Stromal cell of bone marrow (primary cell): ENCODE data around the gene DYRK4.

Experiments
- DNase-seq: peaks from one replicate; pipeline ENCODE4 v3.0.0-alpha.2; 2012; ENCODE audit warnings: low read depth

The DYRK4 gene

GRCh38 chr12:4626543-4626942, 64.5 kb downstream of the DYRK4 start:
- DNase-seq: no peak

- DNase-seq: no peak
Measured at GRCh38 chr12:4628406-4628805, 66.4 kb downstream of the DYRK4 start.

- DNase-seq: no peak
Measured at GRCh38 chr12:4630262-4630661, 68.3 kb downstream of the DYRK4 start.

GRCh38 chr12:4643747-4644146, 81.7 kb downstream of the DYRK4 start:
- DNase-seq: no peak

- DNase-seq: no peak
Measured at GRCh38 chr12:4645023-4645422, 83.0 kb downstream of the DYRK4 start.

- DNase-seq: no peak
Measured at GRCh38 chr12:4648104-4648500, 86.1 kb downstream of the DYRK4 start.

GRCh38 chr12:4648501-4649357, 86.7 kb downstream of the DYRK4 start, which contains the start of the genes AKAP3 and NDUFA9:
Gene AKAP3, minus strand, starts transcription at chr12:4649051. Its CDS starts 10,855 bp downstream, at chr12:4638196.
Gene NDUFA9, plus strand, starts transcription at chr12:4649114. Its CDS starts 13 bp downstream, at chr12:4649127.
- peak; percentile 77 for DNase-seq

- DNase-seq: no peak
Measured at GRCh38 chr12:4649358-4649661, 87.3 kb downstream of the DYRK4 start.

GRCh38 chr12:4653257-4653656, 91.2 kb downstream of the DYRK4 start:
- DNase-seq: no peak

- DNase-seq: no peak
Measured at GRCh38 chr12:4653691-4654090, 91.7 kb downstream of the DYRK4 start.
